ENCODE measurements around the gene ARL6IP4. TPM values are rescaled to one million over a fixed set of nuclear protein-coding genes. Genes with fewer than 3 reads are reported as not detected.

Gene ARL6IP4
- total RNA-seq, 4 donors from 2014 or later: 129 to 188 (median 167) TPM

DNA sequence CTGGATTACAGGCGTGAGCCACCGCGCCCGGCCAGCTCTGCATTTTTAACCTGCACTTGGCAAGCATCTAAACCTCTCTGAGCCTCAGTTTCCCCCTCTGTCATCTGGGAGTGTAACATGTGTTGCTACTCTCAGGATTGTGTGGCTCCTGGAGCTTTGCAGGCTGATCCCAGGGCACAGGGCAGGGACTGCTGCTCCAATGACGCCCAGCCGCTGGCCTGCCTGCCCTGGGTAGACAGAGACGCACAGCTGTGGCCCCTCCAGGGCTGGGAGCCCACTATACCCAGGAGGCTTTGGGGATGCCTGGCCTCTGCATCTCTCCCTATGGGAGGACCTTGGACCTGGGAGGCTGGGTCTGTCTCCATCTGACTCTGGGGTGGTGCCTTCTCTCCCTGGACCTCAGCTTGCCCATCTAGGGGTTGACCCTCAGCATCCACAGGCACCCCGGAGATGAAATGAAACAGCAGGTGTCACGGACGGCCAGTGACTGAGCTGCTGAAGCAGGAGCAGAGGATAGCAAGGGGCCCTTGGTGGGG, 13.7 kb downstream of the ARL6IP4 start:
- DNase-seq (ENCODE audit: low spot score in 2 of 2): no peak
- no peak for TF ChIP-seq POLR2A (IDR thresholded peaks at IDR 0.05)
- TF ChIP-seq, protein P1, sequence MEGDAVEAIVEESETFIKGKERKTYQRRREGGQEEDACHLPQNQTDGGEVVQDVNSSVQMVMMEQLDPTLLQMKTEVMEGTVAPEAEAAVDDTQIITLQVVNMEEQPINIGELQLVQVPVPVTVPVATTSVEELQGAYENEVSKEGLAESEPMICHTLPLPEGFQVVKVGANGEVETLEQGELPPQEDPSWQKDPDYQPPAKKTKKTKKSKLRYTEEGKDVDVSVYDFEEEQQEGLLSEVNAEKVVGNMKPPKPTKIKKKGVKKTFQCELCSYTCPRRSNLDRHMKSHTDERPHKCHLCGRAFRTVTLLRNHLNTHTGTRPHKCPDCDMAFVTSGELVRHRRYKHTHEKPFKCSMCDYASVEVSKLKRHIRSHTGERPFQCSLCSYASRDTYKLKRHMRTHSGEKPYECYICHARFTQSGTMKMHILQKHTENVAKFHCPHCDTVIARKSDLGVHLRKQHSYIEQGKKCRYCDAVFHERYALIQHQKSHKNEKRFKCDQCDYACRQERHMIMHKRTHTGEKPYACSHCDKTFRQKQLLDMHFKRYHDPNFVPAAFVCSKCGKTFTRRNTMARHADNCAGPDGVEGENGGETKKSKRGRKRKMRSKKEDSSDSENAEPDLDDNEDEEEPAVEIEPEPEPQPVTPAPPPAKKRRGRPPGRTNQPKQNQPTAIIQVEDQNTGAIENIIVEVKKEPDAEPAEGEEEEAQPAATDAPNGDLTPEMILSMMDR (IDR thresholded peaks at IDR 0.05): no peak
- intact Hi-C loops (cut with DNase I; ENCODE audit: low total_unique reads): no loop called here
- 96 to 98% methylated on average over 10 of the region's 10 CpGs for WGBS, 2 donors
- no peak overlapping the region for H3K4me3 ChIP-seq (ENCODE audit: low read depth, poor library complexity, severe bottlenecking)

DNA sequence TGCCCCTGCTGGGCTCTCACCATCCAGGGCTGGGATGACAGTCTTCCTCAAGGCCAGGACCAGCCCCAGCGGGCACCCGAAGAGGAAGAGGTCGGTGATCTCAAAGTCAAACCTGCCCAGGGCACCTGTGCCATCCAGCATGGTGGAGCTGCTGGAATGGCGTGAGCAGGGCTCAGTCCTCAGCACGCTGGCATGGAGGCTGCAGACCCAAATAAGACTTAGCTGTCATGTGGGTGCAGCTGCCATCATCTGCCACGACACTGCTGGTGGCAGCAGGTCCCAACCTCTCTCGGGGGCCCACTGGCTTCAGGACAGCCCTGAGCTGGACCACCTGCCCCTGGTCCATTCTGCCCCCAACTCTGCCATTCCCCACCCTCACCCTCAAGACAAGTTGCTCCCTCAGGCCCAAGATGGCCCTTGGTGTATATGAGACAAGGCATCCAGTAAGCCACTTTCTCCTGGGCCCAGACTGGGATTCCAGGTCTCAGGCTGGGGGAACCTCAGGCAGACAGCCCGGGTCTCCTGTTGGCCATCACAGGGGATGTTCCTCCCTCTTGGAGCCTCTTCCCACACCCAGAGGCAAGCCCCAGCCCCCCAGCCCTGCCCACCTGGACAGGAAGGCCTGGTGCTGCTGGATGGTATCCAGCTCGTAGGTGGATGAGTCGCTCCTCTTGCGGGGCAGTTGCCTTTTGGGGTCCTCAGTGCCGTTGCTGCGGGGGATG, 14.5 kb downstream of the ARL6IP4 start:
- TF ChIP-seq, protein P1 (IDR thresholded peaks at IDR 0.05): no peak
- TF ChIP-seq POLR2A (IDR thresholded peaks at IDR 0.05): no peak
- intact Hi-C loops (cut with DNase I; ENCODE audit: low total_unique reads): no loop called here
- no peak overlapping the region for H3K4me3 ChIP-seq (ENCODE audit: low read depth, poor library complexity, severe bottlenecking)
- WGBS, 2 donors: 87 to 89% methylated on average over 3 to 12 of the region's 13 CpGs
- DNase-seq (ENCODE audit: low spot score in 2 of 2): no peak

DNA sequence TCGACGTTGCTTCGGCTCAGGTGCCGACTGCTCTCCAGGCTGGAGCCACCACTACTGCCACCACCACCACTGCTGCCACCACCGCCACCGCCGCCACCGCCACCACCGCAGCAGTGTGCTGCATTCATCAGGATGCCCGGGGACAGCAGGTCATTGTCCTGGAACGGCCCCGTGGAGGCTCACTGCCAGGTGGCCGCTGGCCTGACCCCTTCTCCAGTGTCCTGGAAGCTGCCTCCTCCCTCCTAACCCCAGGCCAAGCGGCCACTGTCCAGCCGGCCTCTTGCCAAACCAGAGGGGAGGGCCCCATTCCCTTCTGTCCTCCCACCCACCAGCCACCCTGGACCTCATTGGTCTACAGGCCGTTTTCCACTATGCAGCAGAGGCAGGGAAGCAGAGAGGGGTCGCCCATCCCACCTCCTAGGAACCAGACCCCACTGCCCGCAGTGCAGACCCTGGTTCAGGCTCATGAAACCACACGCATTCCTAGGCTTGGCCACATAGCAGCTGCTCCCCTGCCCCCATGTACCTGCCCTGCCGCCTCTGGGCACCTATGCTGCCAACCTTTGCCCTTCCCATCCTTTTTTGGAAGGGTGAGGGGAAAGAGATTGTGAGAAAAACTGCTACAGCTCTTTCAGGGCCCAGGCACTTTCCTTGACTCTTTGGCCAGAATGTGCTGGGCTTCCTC, 15.2 kb downstream of the ARL6IP4 start:
- no peak overlapping the region for H3K4me3 ChIP-seq (ENCODE audit: low read depth, poor library complexity, severe bottlenecking)
- no peak for DNase-seq (ENCODE audit: low spot score in 2 of 2)
- TF ChIP-seq POLR2A (IDR thresholded peaks at IDR 0.05): no peak
- TF ChIP-seq, protein P1 (IDR thresholded peaks at IDR 0.05): no peak
- intact Hi-C loops (cut with DNase I; ENCODE audit: low total_unique reads): no loop called here
- 89 to 93% methylated on average over 12 to 20 of the region's 20 CpGs for WGBS, 2 donors

- no peak for DNase-seq (ENCODE audit: low spot score in 2 of 2)
- TF ChIP-seq, protein P1 (IDR thresholded peaks at IDR 0.05): no peak
- no peak for TF ChIP-seq POLR2A (IDR thresholded peaks at IDR 0.05)
- intact Hi-C loops (cut with DNase I; ENCODE audit: low total_unique reads): no loop called here
- H3K4me3 ChIP-seq (ENCODE audit: low read depth, poor library complexity, severe bottlenecking): no peak overlapping the region
- 93 to 95% methylated on average over 6 to 7 of the region's 7 CpGs for WGBS, 2 donors
Observed at GRCh38 chr12:122996188-122996601, 15.7 kb downstream of the ARL6IP4 start.

DNA sequence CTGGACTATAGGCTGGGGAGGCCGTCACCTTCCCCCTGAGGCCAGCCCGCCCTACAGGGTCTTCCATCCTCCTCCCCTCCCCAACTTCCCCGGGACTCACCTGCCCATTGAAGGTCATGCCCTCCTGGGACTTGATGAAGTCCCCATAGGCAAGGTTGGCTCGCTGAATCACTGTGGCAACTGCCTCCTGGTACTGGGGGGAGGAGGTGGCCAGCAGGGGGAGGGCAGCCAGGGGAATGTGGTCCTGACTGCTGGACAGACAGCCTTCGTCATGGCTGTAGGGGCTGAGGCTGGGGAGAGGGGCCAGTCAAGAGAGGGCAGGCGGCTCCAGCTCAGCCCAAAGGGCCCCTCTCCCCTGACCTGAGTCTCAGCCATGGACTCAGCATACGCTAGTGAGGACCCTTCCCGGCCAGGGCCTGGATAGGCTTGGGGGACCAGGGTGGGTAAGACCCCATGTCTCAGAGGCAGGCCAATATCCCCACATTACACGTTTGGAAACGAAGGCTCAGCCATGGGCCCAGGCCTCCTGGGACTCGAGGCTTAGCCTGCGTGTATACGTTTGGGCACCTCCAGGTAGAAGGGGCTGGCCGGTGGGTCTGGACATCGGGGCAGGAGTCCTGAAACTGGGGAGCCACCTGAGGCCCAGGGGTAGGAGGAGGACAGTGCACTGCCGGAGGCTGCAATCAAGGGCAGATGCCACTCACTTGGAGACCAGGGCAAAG, 16.3 kb downstream of the ARL6IP4 start:
- no peak for DNase-seq (ENCODE audit: low spot score in 2 of 2)
- 94% methylated on average over 12 to 16 of the region's 16 CpGs for WGBS, 2 donors
- intact Hi-C loops (cut with DNase I; ENCODE audit: low total_unique reads): no loop called here
- TF ChIP-seq POLR2A (IDR thresholded peaks at IDR 0.05): no peak
- TF ChIP-seq, protein P1 (IDR thresholded peaks at IDR 0.05): no peak
- no peak overlapping the region for H3K4me3 ChIP-seq (ENCODE audit: low read depth, poor library complexity, severe bottlenecking)

Data from lower leg skin (tissue), 4 donors.